IMR-90 (cell line): ENCODE measurements around the gene RPS6KA5. TPM values are rescaled to one million over a fixed set of nuclear protein-coding genes. Genes with fewer than 3 reads are reported as not detected.

Source experiments
- ATAC-seq: fragments of 200-7000 bp; cut with Tn5 transposase; 2 replicates; pipeline ENCODE4 v1.9.1; 2020; ENCODE audit warnings: low read depth, mild to moderate bottlenecking, moderate library complexity
- BruUV-seq: library from RNA; stranded (reverse); fragments of 400-500 nt; replicated peaks from 2 replicates; lab custom pipeline; 2021; lab: Mats Ljungman, UMichigan
- CTCF ChIA-PET: fragments of 300-600 bp; formaldehyde crosslinking; extraction: SDS; loops from one replicate; lab custom pipeline; 2021; ENCODE audit warnings: antibody characterized with exemption; lab: Yijun Ruan, JAX
- POLR2A ChIA-PET: fragments of 300-600 bp; sonication (Branson Sonifier 250); formaldehyde crosslinking; loops from one replicate; lab custom pipeline; 2022; ENCODE audit warnings: antibody characterized with exemption; ENCODE audit not compliant: unreplicated experiment; lab: Charles Lee
- DNase-seq: peaks from one replicate; pipeline ENCODE4 v3.0.0; 2013
- H2AFZ ChIP-seq: replicated peaks from 2 replicates; pipeline ENCODE3; 2013; ENCODE audit warnings: low read length, mild to moderate bottlenecking; ENCODE audit not compliant: poor library complexity
- H2AK5ac ChIP-seq: 2 replicates; pipeline ENCODE4 v1.6.1; 2013; ENCODE audit warnings: low read depth, low read length, inconsistent platforms
- H2AK9ac ChIP-seq: replicated peaks from 2 replicates; pipeline ENCODE3; 2013; ENCODE audit warnings: mild to moderate bottlenecking, low read depth, low read length, moderate library complexity; ENCODE audit not compliant: poor library complexity
- H2BK120ac ChIP-seq: 2 replicates; pipeline ENCODE4 v1.6.1; 2013; ENCODE audit warnings: low read depth, low read length, inconsistent platforms
- H2BK15ac ChIP-seq: 3 replicates; pipeline ENCODE4 v1.6.1; 2013; ENCODE audit warnings: low read depth, low read length, inconsistent platforms
- H2BK20ac ChIP-seq: 2 replicates; pipeline ENCODE4 v1.6.1; 2013; ENCODE audit warnings: low read depth, mild to moderate bottlenecking, inconsistent platforms, low read length, moderate library complexity
- H2BK5ac ChIP-seq: 2 replicates; pipeline ENCODE4 v1.6.1; 2013; ENCODE audit warnings: mild to moderate bottlenecking, low read depth, low read length, inconsistent platforms; ENCODE audit not compliant: poor library complexity, severe bottlenecking
- H3K14ac ChIP-seq: replicated peaks from 2 replicates; pipeline ENCODE4 v1.6.1; 2013; ENCODE audit warnings: low read depth, low read length, inconsistent platforms
- H3K18ac ChIP-seq: 2 replicates; pipeline ENCODE4 v1.6.1; 2013; ENCODE audit warnings: low read depth, low read length, control low read depth
- H3K23ac ChIP-seq: 2 replicates; pipeline ENCODE4 v1.6.1; 2013; ENCODE audit warnings: low read depth, low read length, inconsistent platforms
- H3K27ac ChIP-seq: 2 replicates; pipeline ENCODE4 v1.5.1; 2013; ENCODE audit warnings: mild to moderate bottlenecking, control low read depth, low read length; ENCODE audit not compliant: insufficient read depth
- H3K27me3 ChIP-seq: 2 replicates; pipeline ENCODE4 v1.6.1; 2013; ENCODE audit warnings: low read length; ENCODE audit not compliant: control insufficient read depth, insufficient read depth
- H3K36me3 ChIP-seq: 2 replicates; pipeline ENCODE4 v1.6.1; 2013; ENCODE audit warnings: low read length, mixed read lengths; ENCODE audit not compliant: control insufficient read depth, insufficient read depth
- H3K4ac ChIP-seq: 2 replicates; pipeline ENCODE4 v1.6.1; 2013; ENCODE audit warnings: low read depth, low read length, inconsistent platforms
- H3K4me1 ChIP-seq: 2 replicates; pipeline ENCODE4 v1.6.1; 2013; ENCODE audit warnings: low read length, mixed read lengths; ENCODE audit not compliant: control insufficient read depth, insufficient read depth
- H3K4me2 ChIP-seq: 2 replicates; pipeline ENCODE4 v1.6.1; 2013; ENCODE audit warnings: low read depth, mild to moderate bottlenecking, control low read depth, low read length, moderate library complexity
- H3K4me3 ChIP-seq: 2 replicates; pipeline ENCODE4 v1.5.1; 2013; ENCODE audit warnings: low read depth, mild to moderate bottlenecking, control low read depth, low read length, moderate library complexity; ENCODE audit not compliant: insufficient read depth
- H3K56ac ChIP-seq: 2 replicates; pipeline ENCODE4 v1.6.1; 2013; ENCODE audit warnings: low read length, inconsistent platforms; ENCODE audit not compliant: insufficient read depth; ENCODE audit errors: extremely low read depth
- H3K79me1 ChIP-seq, 2 experiments: 2 replicates each; pipeline ENCODE4 v1.6.1; 2013; ENCODE audit warnings: low read length in 2 of 2, inconsistent platforms in 1 of 2, low read depth in 1 of 2
- H3K9ac ChIP-seq: 2 replicates; pipeline ENCODE4 v1.6.1; 2013; ENCODE audit warnings: low read depth, low read length, control low read depth
- H3K9me1 ChIP-seq: 2 replicates; pipeline ENCODE4 v1.6.1; 2013; ENCODE audit warnings: low read length, inconsistent platforms; ENCODE audit not compliant: insufficient read depth
- H3K9me3 ChIP-seq: 2 replicates; pipeline ENCODE4 v1.6.1; 2013; ENCODE audit warnings: low read length; ENCODE audit not compliant: control insufficient read depth, insufficient read depth
- H4K20me1 ChIP-seq: 2 replicates; pipeline ENCODE4 v1.6.1; 2013; ENCODE audit warnings: low read length, inconsistent platforms; ENCODE audit not compliant: insufficient read depth
- H4K5ac ChIP-seq: 2 replicates; pipeline ENCODE4 v1.6.1; 2013; ENCODE audit warnings: mild to moderate bottlenecking, low read depth, low read length, control low read depth
- H4K8ac ChIP-seq, 2 experiments: 2 replicates each; pipeline ENCODE4 v1.6.1; 2013; ENCODE audit warnings: low read depth in 2 of 2, low read length in 2 of 2, control low read depth in 1 of 2, inconsistent platforms in 1 of 2
- H4K91ac ChIP-seq: 2 replicates; pipeline ENCODE4 v1.6.1; 2013; ENCODE audit warnings: low read depth, low read length, inconsistent platforms; ENCODE audit not compliant: insufficient read depth
- BHLHE40 ChIP-seq: fragments of 150-350 bp; IDR thresholded peaks from 2 replicates; pipeline ENCODE4 v1.6.1; 2016; ENCODE audit warnings: mild to moderate bottlenecking, low read depth, low read length
- CEBPB ChIP-seq: IDR thresholded peaks from 2 replicates; pipeline ENCODE4 v1.6.1; 2012; ENCODE audit warnings: low read depth, low read length, improper control_type of control experiment
- CHD1 ChIP-seq: IDR thresholded peaks from 2 replicates; pipeline ENCODE4 v1.6.1; 2012; ENCODE audit warnings: low read depth, low read length, improper control_type of control experiment
- FOS ChIP-seq: fragments of 150-350 bp; IDR thresholded peaks from 2 replicates; pipeline ENCODE4 v1.6.1; 2016; ENCODE audit warnings: low read depth, low read length
- MAFK ChIP-seq: IDR thresholded peaks from 2 replicates; pipeline ENCODE4 v1.6.1; 2012; ENCODE audit warnings: low read depth, low read length, improper control_type of control experiment
- MAZ ChIP-seq: IDR thresholded peaks from 2 replicates; pipeline ENCODE4 v1.6.1; 2012; ENCODE audit warnings: low read depth, mild to moderate bottlenecking, low read length, improper control_type of control experiment, moderate library complexity, borderline replicate concordance
- NFE2L2 ChIP-seq: fragments of 150-350 bp; IDR thresholded peaks from 2 replicates; pipeline ENCODE4 v1.6.1; 2016; ENCODE audit warnings: low read depth, mild to moderate bottlenecking, low read length
- POLR2A ChIP-seq: IDR thresholded peaks from 2 replicates; pipeline ENCODE4 v1.6.1; 2012; ENCODE audit warnings: mild to moderate bottlenecking, low read depth, low read length
- RAD21 ChIP-seq: IDR thresholded peaks from 2 replicates; pipeline ENCODE4 v1.6.1; 2012; ENCODE audit warnings: low read length, improper control_type of control experiment
- RCOR1 ChIP-seq: IDR thresholded peaks from 2 replicates; pipeline ENCODE4 v1.6.1; 2012; ENCODE audit warnings: mild to moderate bottlenecking, low read length, improper control_type of control experiment; ENCODE audit not compliant: insufficient replicate concordance
- RFX5 ChIP-seq: IDR thresholded peaks from 2 replicates; pipeline ENCODE4 v1.8.0; 2012; ENCODE audit warnings: low read depth, mild to moderate bottlenecking, low read length, moderate library complexity
- SMC3 ChIP-seq: fragments of 150-350 bp; IDR thresholded peaks from 2 replicates; pipeline ENCODE4 v1.6.1; 2016; ENCODE audit warnings: low read depth, mild to moderate bottlenecking, antibody characterized with exemption, low read length, moderate library complexity
- WGBS, 2 experiments: methylation state at CpG; one replicate each; pipeline versions ENCODE4 v1.1.5 to v1.1.7; 2013; ENCODE audit warnings: missing lambda C conversion rate in 2 of 2; ENCODE audit not compliant: insufficient read length in 1 of 2; ENCODE audit errors: extremely low coverage in 2 of 2; 5-methylcytosine and 5-hydroxymethylcytosine counted together
- dilution Hi-C: fragments of 300-500 bp; cut with HindIII; formaldehyde crosslinking; loops from one replicate; pipeline ENCODE4 v1.14.3; 2018; ENCODE audit warnings: low sequenced_read_pairs; ENCODE audit not compliant: unreplicated experiment
- in situ Hi-C: fragments of 300-500 bp; cut with MboI; formaldehyde crosslinking; loops from 3 replicates; pipeline ENCODE4 v1.14.3; 2019; ENCODE audit warnings: low sequenced_read_pairs, inconsistent platforms, mixed read lengths
- intact Hi-C: fragments of 100-400 bp; cut with micrococcal nuclease; formaldehyde crosslinking; loops from 2 replicates; pipeline ENCODE4 v1.10.0; 2022
- polyA plus RNA-seq, 3 experiments: library from polyadenylated mRNA; depleted of rRNA; stranded (reverse); fragments of >200 nt; gene quantifications; 2 replicates each; pipeline ENCODE4 v1.2.3, GENCODE V29; 2012; ENCODE audit warnings: low replicate concordance in 1 of 3
- total RNA-seq: library from RNA; depleted of rRNA; stranded (reverse); fragments of >200 nt; gene quantifications from 2 replicates; pipeline ENCODE4 v1.2.3, GENCODE V29; 2012
- TF ChIP-seq, protein P1 (sequence below): fragments of 150-350 bp; IDR thresholded peaks from 2 replicates; pipeline ENCODE4 v1.6.1; 2017; ENCODE audit warnings: mild to moderate bottlenecking, antibody characterized with exemption, low read length, low read depth
- TF ChIP-seq, protein P2 (sequence below): fragments of 150-350 bp; IDR thresholded peaks from 2 replicates; pipeline ENCODE4 v1.6.1; 2016; ENCODE audit warnings: low read depth, mild to moderate bottlenecking, low read length, moderate library complexity, borderline replicate concordance
- TF ChIP-seq, protein P3 (sequence below): conservative IDR thresholded peaks from 2 replicates; pipeline ENCODE4 v1.5.1; 2012; ENCODE audit warnings: mild to moderate bottlenecking, low read depth, low read length, improper control_type of control experiment

The RPS6KA5 gene
- total and polyA plus RNA-seq, 2 of the 4 experiments (the other 2 are of a cell fraction), result 0.36 TPM

DNA sequence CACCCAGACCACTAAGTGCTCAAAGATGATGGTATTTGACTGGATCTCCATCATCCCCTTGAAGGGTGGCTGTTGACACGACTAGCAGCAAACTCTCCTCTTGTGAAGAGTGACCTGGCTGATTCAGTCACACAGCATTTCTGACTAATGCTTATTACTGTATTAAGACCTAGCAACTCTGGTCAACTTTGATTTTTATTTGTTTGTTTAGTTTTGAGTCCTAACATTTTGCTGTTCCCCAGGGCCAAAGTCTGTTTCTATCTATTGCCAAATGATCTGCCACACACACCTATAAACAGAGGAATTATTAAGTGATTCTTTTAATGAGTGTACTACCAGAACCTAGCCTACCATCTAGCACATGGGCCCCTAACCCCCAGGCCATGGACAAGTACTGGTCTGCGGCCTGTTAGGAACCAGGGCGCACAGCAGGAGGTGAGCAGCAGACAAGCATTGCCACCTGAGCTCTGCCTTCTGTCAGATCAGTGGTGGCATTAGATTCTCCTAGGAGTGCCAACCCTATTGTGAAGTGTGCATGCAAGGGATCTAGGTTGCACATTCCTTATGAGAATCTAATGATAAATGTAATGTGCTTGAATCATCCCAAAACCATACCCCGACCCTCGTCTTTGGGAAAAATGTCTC, 120.0 kb downstream of the RPS6KA5 start:
- Histone ChIP-seq H3K9me1 (no peaks in the 10 kb centered on the region), H4K91ac (no peak overlapping the region), H3K79me1 (no peaks in the 10 kb centered on the region), H3K36me3 (no peaks in the 10 kb centered on the region), H3K4me3 (no peak overlapping the region), H4K20me1 (no peaks in the 10 kb centered on the region), H2BK5ac (no peak overlapping the region), H3K4ac (no peak overlapping the region), H2BK20ac (no peak overlapping the region), H3K4me1 (no peaks in the 10 kb centered on the region), H3K27me3 (no peaks in the 10 kb centered on the region), H2BK15ac (no peak overlapping the region), H3K14ac (no peak overlapping the region), H2AFZ (no peak overlapping the region), H3K18ac (no peak overlapping the region), H3K23ac (no peak overlapping the region), H3K4me2 (no peak overlapping the region), H4K8ac (no peak overlapping the region), H4K5ac (no peak overlapping the region), H3K9me3 (peaks cover 3% of the 10 kb centered on the region; the same call in 1 of the 2 replicates), H3K9ac (no peak overlapping the region), H2AK9ac (no peak overlapping the region), H3K56ac (no peak overlapping the region), H2BK120ac (no peak overlapping the region), H2AK5ac (no peak overlapping the region), H3K27ac (no peak overlapping the region)
- CTCF ChIA-PET, result no interaction called here
- intact Hi-C loops, result no loop called here
- no peak for TF ChIP-seq BHLHE40
- TF ChIP-seq, protein P1, sequence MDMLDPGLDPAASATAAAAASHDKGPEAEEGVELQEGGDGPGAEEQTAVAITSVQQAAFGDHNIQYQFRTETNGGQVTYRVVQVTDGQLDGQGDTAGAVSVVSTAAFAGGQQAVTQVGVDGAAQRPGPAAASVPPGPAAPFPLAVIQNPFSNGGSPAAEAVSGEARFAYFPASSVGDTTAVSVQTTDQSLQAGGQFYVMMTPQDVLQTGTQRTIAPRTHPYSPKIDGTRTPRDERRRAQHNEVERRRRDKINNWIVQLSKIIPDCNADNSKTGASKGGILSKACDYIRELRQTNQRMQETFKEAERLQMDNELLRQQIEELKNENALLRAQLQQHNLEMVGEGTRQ, result no peak
- TF ChIP-seq POLR2A, result no peak
- TF ChIP-seq CHD1, result no peak
- TF ChIP-seq FOS, result no peak
- TF ChIP-seq SMC3, result no peak
- TF ChIP-seq, protein P2, sequence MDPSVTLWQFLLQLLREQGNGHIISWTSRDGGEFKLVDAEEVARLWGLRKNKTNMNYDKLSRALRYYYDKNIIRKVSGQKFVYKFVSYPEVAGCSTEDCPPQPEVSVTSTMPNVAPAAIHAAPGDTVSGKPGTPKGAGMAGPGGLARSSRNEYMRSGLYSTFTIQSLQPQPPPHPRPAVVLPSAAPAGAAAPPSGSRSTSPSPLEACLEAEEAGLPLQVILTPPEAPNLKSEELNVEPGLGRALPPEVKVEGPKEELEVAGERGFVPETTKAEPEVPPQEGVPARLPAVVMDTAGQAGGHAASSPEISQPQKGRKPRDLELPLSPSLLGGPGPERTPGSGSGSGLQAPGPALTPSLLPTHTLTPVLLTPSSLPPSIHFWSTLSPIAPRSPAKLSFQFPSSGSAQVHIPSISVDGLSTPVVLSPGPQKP, result no peak
- no peak for TF ChIP-seq RCOR1
- TF ChIP-seq RFX5, result no peak
- no peak for TF ChIP-seq RAD21
- TF ChIP-seq, protein P3, sequence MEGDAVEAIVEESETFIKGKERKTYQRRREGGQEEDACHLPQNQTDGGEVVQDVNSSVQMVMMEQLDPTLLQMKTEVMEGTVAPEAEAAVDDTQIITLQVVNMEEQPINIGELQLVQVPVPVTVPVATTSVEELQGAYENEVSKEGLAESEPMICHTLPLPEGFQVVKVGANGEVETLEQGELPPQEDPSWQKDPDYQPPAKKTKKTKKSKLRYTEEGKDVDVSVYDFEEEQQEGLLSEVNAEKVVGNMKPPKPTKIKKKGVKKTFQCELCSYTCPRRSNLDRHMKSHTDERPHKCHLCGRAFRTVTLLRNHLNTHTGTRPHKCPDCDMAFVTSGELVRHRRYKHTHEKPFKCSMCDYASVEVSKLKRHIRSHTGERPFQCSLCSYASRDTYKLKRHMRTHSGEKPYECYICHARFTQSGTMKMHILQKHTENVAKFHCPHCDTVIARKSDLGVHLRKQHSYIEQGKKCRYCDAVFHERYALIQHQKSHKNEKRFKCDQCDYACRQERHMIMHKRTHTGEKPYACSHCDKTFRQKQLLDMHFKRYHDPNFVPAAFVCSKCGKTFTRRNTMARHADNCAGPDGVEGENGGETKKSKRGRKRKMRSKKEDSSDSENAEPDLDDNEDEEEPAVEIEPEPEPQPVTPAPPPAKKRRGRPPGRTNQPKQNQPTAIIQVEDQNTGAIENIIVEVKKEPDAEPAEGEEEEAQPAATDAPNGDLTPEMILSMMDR, result no peak
- TF ChIP-seq CEBPB, result no peak
- no peak for TF ChIP-seq MAFK
- no peak for TF ChIP-seq MAZ
- TF ChIP-seq NFE2L2, result no peak
- POLR2A ChIA-PET, result no interaction called here
- dilution Hi-C loops, result no loop called here
- no CpG with 5 or more reads among the region's 5 CpGs for WGBS, 2 experiments
- no TSS peak for BruUV-seq
- DNase-seq (no peak), ATAC-seq (no peak)
- in situ Hi-C loops, result no loop called here
